ENCODE results near the gene WFDC12. TPM values are rescaled to one million over a fixed set of nuclear protein-coding genes. Genes with fewer than 3 reads are reported as not detected.

WFDC12 gene
- polyA plus RNA-seq, 1 donor (not counting 4 experiments of a cell fraction or from before 2014, with no cell fraction given) = 1.8 TPM

GRCh38 chr20:45091366-45091765 is 32.9 kb downstream of the WFDC12 start:
- no peak for DNase-seq (ENCODE audit: low read depth, low spot score)
- Histone ChIP-seq H4K20me1 (ENCODE audit: control insufficient read depth, extremely low read depth, insufficient read depth, low read length) (no peaks in the 10 kb centered on the region), H3K4me2 (ENCODE audit: control insufficient read depth, extremely low read depth, insufficient read depth, low read depth, low read length) (no peak overlapping the region), H3K9me1 (ENCODE audit: control insufficient read depth, extremely low read depth, insufficient read depth, low read length) (no peaks in the 10 kb centered on the region), H3K4me3 (ENCODE audit: control insufficient read depth in 2 of 3, extremely low read depth in 1 of 3, insufficient read depth in 2 of 3, low read depth in 1 of 3, low read length in 3 of 3) (no peak overlapping the region), H3K4me1 (ENCODE audit: control insufficient read depth, extremely low read depth, insufficient read depth, low read length) (peaks cover 15% of the 10 kb centered on the region), H3K9me3 (ENCODE audit: control insufficient read depth, low read depth, low read length) (no peaks in the 10 kb centered on the region), H3K36me3 (ENCODE audit: control insufficient read depth in 2 of 2, extremely low read depth in 1 of 2, insufficient read depth in 2 of 2, low read length in 2 of 2) (no peaks in the 10 kb centered on the region), H3K27ac (ENCODE audit: control insufficient read depth, insufficient read depth, low read length) (no peak overlapping the region), H3K27me3 (ENCODE audit: control insufficient read depth, extremely low read depth, insufficient read depth, low read length) (no peaks in the 10 kb centered on the region), H3K79me2 (ENCODE audit: control insufficient read depth, insufficient read depth, low read length) (no peaks in the 10 kb centered on the region), H3K9ac (ENCODE audit: control insufficient read depth, extremely low read depth, insufficient read depth, low read length) (no peak overlapping the region), H2AFZ (ENCODE audit: control insufficient read depth, low read length) (no peak overlapping the region)
- TF ChIP-seq EZH2 (IDR thresholded peaks at IDR 0.05; ENCODE audit: low read length) = no peak
- TF ChIP-seq CTCF (optimal IDR thresholded peaks at IDR 0.05 in 1 of 3, IDR thresholded peaks at IDR 0.05 in 1 of 3, conservative IDR thresholded peaks at IDR 0.05 in 1 of 3; ENCODE audit: extremely low read depth in 1 of 3, insufficient read depth in 2 of 3, low read length in 3 of 3) = no peak
- no peak for FAIRE-seq
- dilution Hi-C loops (cut with MboI; ENCODE audit: extremely low pct_ligation_motif_present, low sequenced_read_pairs) = no loop called here

- TF ChIP-seq EZH2 (IDR thresholded peaks at IDR 0.05; ENCODE audit: low read length) (no peak), CTCF (optimal IDR thresholded peaks at IDR 0.05 in 1 of 3, IDR thresholded peaks at IDR 0.05 in 1 of 3, conservative IDR thresholded peaks at IDR 0.05 in 1 of 3; ENCODE audit: extremely low read depth in 1 of 3, insufficient read depth in 2 of 3, low read length in 3 of 3) (no peak)
- Histone ChIP-seq H2AFZ (ENCODE audit: control insufficient read depth, low read length) (no peak overlapping the region), H3K27ac (ENCODE audit: control insufficient read depth, insufficient read depth, low read length) (no peak overlapping the region), H3K4me1 (ENCODE audit: control insufficient read depth, extremely low read depth, insufficient read depth, low read length) (peaks cover 15% of the 10 kb centered on the region), H3K9ac (ENCODE audit: control insufficient read depth, extremely low read depth, insufficient read depth, low read length) (no peak overlapping the region), H3K27me3 (ENCODE audit: control insufficient read depth, extremely low read depth, insufficient read depth, low read length) (no peaks in the 10 kb centered on the region), H3K36me3 (ENCODE audit: control insufficient read depth in 2 of 2, extremely low read depth in 1 of 2, insufficient read depth in 2 of 2, low read length in 2 of 2) (no peaks in the 10 kb centered on the region), H4K20me1 (ENCODE audit: control insufficient read depth, extremely low read depth, insufficient read depth, low read length) (no peaks in the 10 kb centered on the region), H3K79me2 (ENCODE audit: control insufficient read depth, insufficient read depth, low read length) (no peaks in the 10 kb centered on the region), H3K9me1 (ENCODE audit: control insufficient read depth, extremely low read depth, insufficient read depth, low read length) (no peaks in the 10 kb centered on the region), H3K9me3 (ENCODE audit: control insufficient read depth, low read depth, low read length) (no peaks in the 10 kb centered on the region), H3K4me2 (ENCODE audit: control insufficient read depth, extremely low read depth, insufficient read depth, low read depth, low read length) (no peak overlapping the region), H3K4me3 (ENCODE audit: control insufficient read depth in 2 of 3, extremely low read depth in 1 of 3, insufficient read depth in 2 of 3, low read depth in 1 of 3, low read length in 3 of 3) (no peak overlapping the region)
- FAIRE-seq = no peak
- dilution Hi-C loops (cut with MboI; ENCODE audit: extremely low pct_ligation_motif_present, low sequenced_read_pairs) = no loop called here
- DNase-seq (ENCODE audit: low read depth, low spot score) = no peak
Measured at GRCh38 chr20:45090481-45090880, 33.8 kb downstream of the WFDC12 start.

Data from keratinocyte (primary cell).